Inflammatory macrophage treated with lipopolysaccharide for 1 hour (primary cell): ENCODE data around the gene DBNDD2.

ENCODE experiments used
- DNase-seq, 2 donors: peaks; one replicate each; pipeline ENCODE4 v3.0.0-alpha.2; 2020 to 2022

DBNDD2 gene, protein sequence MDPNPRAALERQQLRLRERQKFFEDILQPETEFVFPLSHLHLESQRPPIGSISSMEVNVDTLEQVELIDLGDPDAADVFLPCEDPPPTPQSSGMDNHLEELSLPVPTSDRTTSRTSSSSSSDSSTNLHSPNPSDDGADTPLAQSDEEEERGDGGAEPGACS

GRCh38 chr20:45407783-45408645 is at the start of gene DBNDD2:
Gene DBNDD2, plus strand, starts transcription at chr20:45408289. Its CDS starts 179 bp downstream, at chr20:45408468.
- no peak for DNase-seq

DNA sequence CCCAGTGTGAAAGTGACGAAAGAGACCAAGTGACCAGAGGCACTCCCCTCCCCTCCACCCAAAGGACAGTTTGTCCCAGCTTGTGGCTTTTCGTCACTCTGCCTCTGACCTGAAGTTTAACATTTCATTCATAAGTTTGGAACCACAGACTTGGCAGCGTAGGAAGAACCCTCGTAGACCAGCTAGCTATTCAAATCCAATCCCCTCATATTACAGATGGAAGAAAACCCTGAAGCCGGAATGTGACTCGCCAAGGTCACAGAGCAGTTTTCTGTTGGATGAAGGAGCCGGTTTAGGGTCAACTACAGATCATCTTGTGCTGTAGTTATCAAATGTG is 49.1 kb upstream of the DBNDD2 start:
- DNase-seq: peak; percentile 40 to 78

GRCh38 chr20:45359406-45360148 is 48.5 kb upstream of the DBNDD2 start:
- DNase-seq: no peak

DNA sequence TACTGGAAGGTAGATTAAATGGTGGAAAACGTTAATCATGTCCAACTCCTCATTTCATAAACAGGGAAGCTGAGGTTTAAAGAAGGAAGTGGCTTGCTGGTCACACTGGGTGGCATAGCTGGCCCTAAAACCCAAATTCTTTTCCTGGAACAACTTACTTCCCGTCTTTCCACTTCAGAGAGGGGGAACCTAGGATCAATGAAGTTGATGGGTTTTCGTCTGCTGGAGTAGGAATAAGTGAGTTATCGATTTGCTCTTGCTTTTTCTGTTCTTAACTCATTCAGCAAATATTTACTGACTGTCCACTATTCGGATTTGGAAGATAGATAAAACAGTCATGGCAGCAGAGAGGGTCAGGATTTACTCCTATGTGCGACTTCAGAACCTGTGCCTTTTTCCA is 46.3 kb upstream of the DBNDD2 start:
- peak; percentile 55 to 66 for DNase-seq

GRCh38 chr20:45362804-45363610 is 45.1 kb upstream of the DBNDD2 start, which contains the start of gene SYS1:
Gene SYS1, plus strand, starts transcription at chr20:45363156. Its CDS starts 376 bp downstream, at chr20:45363532.
- peak; percentile 97 to 99 for DNase-seq

DNA sequence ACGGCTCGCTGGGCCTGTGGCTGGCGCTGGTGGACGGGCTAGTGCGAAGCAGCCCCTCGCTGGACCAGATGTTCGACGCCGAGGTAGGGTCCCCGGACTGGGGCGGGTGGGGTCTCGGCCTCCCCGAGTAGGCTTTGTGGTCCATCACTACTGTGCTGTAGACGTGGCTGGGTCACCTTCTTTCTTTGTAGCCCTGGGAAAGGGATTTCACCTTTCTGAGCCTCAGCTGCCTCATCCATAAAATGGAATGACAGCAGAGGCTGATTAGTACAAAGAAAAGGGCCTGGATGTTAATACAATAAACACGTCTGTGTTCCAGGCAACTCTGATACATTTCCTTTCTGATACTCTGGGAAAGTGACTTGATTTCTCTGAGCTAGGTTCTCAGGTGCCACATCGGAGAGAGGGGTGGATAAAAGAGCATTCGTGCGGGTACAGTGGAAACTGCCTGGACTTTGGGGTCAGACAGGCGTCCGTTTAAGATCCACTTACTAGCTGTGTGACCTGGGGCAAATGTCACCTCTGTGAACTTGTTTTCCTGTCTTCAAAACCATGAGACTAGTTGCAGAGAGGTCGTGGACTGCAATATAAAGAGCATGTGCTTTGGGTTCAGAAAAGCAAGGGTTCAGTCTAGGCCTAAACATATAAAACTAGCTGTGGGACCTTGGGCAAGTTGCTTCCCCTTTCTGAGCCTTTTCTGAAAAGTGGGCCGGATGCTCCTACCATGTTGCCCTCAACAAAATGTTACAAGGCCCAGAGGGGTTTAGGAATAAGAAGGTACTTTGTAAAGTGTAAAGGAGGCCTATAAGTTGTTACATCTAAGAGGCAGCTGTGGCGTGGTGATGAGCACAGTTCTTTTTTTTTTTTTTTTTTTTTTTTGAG is 44.2 kb upstream of the DBNDD2 start:
- DNase-seq: no peak

GRCh38 chr20:45365444-45365970 is 42.6 kb upstream of the DBNDD2 start:
- DNase-seq: no peak

DNA sequence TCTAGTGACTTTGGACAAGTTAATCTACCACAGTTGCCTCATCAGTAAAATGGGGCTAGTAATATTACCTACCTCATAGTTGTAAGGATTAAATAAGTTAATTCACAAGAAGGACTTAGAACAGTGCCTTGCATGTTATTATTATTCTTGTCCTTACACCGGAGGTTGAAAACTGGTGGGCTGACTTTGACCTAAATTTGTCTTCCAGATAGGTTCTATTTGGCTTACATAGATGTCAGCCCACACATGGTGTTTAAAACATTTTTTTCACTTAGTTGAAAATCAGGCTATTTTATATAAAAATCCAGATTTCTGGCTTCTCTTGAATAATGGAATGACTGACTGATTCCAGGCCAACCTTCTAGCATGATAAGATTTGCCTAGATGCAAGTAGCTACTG is 41.9 kb upstream of the DBNDD2 start:
- no peak for DNase-seq

GRCh38 chr20:45366631-45367030 is 41.5 kb upstream of the DBNDD2 start:
- no peak for DNase-seq

DNA sequence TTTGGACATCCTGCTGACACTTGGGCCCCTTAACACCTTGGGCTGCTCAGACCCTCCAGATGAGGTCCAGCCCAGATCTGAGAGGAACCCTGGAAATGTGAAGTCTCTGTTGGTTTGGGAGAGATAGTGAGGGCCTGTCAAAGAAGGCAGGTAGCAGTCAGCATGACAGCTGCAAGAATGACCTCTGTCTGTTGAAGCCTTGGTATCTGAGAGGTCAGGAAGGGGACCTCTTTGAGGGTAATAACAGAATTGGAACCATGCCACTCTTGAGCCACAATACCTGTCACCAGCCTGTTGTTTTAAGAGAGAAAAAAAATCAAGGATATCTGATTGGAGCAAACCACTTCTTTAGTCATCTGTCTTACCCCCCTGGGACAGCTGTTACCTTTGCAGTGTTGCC is 41.0 kb upstream of the DBNDD2 start:
- DNase-seq: no peak

DNA sequence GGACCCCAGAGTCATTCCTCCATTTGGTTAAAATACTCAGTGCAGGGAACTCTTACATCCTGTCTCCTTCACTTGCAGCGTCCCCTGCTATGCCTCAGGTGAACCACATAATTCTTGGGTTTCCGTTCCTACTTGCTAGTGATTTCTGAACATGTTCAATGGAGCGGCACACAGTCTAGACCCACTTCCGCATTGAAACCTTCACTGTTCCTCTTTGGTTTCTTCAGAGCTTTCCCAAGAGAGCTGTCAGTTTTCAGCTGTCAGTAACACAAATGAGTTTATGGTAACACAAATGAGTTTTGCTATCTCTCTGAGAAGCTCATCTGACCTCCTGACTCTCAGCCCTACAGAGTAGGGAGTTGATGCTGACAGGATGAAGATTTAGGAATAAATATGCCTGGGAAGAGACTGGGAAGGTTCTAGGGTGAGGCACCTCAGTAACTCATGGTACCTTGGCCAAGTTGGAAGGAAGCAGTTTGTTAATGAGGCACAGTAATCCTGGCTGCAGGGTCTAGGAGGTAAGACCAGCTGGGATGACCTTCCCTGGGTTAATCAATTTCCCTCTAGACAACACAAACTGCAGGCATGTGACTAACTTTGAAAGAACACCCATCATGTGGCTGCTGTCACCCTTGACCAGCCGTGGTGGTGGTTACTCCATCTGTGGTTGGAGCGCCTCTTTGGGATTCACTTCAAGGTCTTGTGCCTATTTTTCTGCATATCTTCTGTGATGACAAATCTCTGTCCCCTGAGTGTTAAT is 39.7 kb upstream of the DBNDD2 start:
- peak; percentile 75 to 81 for DNase-seq

GRCh38 chr20:45370571-45371160 is 37.4 kb upstream of the DBNDD2 start:
- DNase-seq: no peak

- no peak for DNase-seq
Measured at GRCh38 chr20:45372241-45372640, 35.8 kb upstream of the DBNDD2 start.

DNA sequence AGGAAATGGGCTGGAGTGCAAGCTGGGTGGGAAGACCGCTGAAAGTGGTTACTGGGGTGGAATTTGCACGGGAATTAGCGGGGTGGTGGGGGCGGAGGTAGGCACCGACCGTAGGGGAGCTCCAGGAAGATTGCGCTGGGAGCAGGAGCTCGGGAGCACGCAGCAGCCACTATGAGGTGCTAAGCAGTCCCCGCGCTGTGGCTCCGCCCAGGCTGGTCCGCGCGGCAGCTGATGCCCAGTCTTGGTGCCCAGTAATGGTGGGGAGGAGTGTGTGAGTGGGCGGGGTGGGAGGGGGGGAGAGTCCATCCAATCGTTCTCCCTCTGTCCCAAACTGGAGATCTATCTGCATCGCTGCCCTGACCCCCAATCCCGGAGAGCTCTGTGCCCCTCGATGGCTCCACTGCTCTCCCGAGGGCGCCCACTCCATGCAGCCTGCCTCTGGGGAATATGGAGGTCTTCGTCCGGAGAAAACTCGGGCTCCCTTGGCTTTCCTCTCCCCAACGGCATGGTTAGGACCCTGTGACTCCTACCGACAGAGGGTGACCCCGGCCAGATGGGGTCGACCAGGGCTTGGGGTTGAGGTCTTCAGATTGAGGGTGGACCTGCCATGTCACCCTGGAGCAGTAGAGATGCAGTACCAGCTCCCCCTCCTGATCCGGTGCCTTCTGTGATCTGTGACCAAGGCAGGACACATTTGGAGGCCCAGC is 35.3 kb upstream of the DBNDD2 start:
- DNase-seq: no peak

GRCh38 chr20:45373353-45374100 is 34.6 kb upstream of the DBNDD2 start:
- peak; percentile 57 to 89 for DNase-seq

DNA sequence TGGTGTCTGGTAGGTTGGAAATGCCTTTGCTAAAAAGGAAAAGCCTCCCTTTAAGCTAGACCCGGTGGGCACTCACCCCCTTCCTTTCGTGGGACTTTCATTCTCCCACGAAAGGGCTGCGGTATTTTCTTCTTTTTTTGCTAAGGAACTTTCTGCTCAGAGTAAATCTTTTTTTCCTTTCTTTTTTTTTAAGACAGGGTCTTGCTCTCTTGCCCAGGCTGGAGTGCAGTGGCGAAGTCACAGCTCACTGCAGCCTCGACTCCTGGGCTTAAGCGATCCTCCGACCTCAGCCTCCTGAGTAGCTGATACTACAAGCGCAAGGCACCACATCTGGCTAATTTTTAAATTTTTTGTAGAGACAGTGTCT is 34.0 kb upstream of the DBNDD2 start:
- no peak for DNase-seq

GRCh38 chr20:45374966-45375365 is 33.1 kb upstream of the DBNDD2 start:
- DNase-seq: no peak

GRCh38 chr20:45377269-45377668 is 30.8 kb upstream of the DBNDD2 start:
- no peak for DNase-seq

GRCh38 chr20:45378191-45378590 is 29.9 kb upstream of the DBNDD2 start, which contains the start of gene TP53TG5:
Gene TP53TG5, minus strand, starts transcription at chr20:45378325. Its CDS starts 89 bp downstream, at chr20:45378236.
- DNase-seq: no peak
